NOMO-1 (cell line): Measurements from ENCODE around the gene PTH2R.
A peak's percentile ranks its signal among the peaks of the same experiment; 100 is the strongest.
"Not testable (repeated sequence)": the region's sequence is repeated elsewhere in the genome, so short reads cannot be mapped to it uniquely, and the experiment has no call there.

Experiments
- DNase-seq, 2 experiments: peaks; one replicate each; lab custom pipeline; 2025; ENCODE audit not compliant: unreplicated experiment in 2 of 2; lab: John Stamatoyannopoulos, UW

PTH2R gene

GRCh38 chr2:208482453-208483015 is 75.9 kb downstream of the PTH2R start:
- DNase-seq, result peak; percentile 45 to 47

GRCh38 chr2:208485390-208485789 is 78.8 kb downstream of the PTH2R start:
- no peak for DNase-seq

GRCh38 chr2:208488686-208489564 is 82.3 kb downstream of the PTH2R start:
- no peak for DNase-seq

- DNase-seq, result no peak
These were observed 83.1 kb downstream of the PTH2R start for GRCh38 chr2:208489687-208490086.

GRCh38 chr2:208490492-208490891 is 83.9 kb downstream of the PTH2R start:
- no peak for DNase-seq

- DNase-seq, result peak; percentile 7 to 66
These were observed 85.0 kb downstream of the PTH2R start for GRCh38 chr2:208491641-208492040.

- no peak for DNase-seq
These were observed 85.5 kb downstream of the PTH2R start for GRCh38 chr2:208492069-208492468.

- no peak for DNase-seq
These were observed 86.6 kb downstream of the PTH2R start for GRCh38 chr2:208493186-208493585.

- no peak for DNase-seq
These were observed 89.5 kb downstream of the PTH2R start for GRCh38 chr2:208496129-208496528.

- no peak for DNase-seq
These were observed 94.6 kb downstream of the PTH2R start for GRCh38 chr2:208501206-208501605.

- no peak for DNase-seq
These were observed 95.7 kb downstream of the PTH2R start for GRCh38 chr2:208502288-208502687.

GRCh38 chr2:208505365-208505764 is 98.8 kb downstream of the PTH2R start:
- not testable (repeated sequence) for DNase-seq

- no peak for DNase-seq
These were observed 103.0 kb downstream of the PTH2R start for GRCh38 chr2:208509586-208509985.

- DNase-seq, result no peak
These were observed 104.4 kb downstream of the PTH2R start for GRCh38 chr2:208511016-208511415.

GRCh38 chr2:208511573-208511972 is 105.0 kb downstream of the PTH2R start:
- no peak for DNase-seq

GRCh38 chr2:208515099-208515498 is 108.5 kb downstream of the PTH2R start:
- no peak for DNase-seq

GRCh38 chr2:208523069-208523468 is 116.5 kb downstream of the PTH2R start:
- DNase-seq, result not testable (repeated sequence)

GRCh38 chr2:208525165-208525564 is 118.6 kb downstream of the PTH2R start:
- DNase-seq, result not testable (repeated sequence)

- no peak for DNase-seq
These were observed 123.2 kb downstream of the PTH2R start for GRCh38 chr2:208529796-208530195.

- no peak for DNase-seq
These were observed 124.8 kb downstream of the PTH2R start for GRCh38 chr2:208531361-208531760.

- not testable (repeated sequence) for DNase-seq
These were observed 129.0 kb downstream of the PTH2R start for GRCh38 chr2:208535578-208535977.

- DNase-seq, result no peak
These were observed 134.9 kb downstream of the PTH2R start for GRCh38 chr2:208541461-208541988.
